Measurements from ENCODE around the gene ANTXRL.
"Not testable (repeated sequence)": the region's sequence is repeated elsewhere in the genome, so short reads cannot be mapped to it uniquely, and the experiment has no call there.

The ANTXRL gene

DNA sequence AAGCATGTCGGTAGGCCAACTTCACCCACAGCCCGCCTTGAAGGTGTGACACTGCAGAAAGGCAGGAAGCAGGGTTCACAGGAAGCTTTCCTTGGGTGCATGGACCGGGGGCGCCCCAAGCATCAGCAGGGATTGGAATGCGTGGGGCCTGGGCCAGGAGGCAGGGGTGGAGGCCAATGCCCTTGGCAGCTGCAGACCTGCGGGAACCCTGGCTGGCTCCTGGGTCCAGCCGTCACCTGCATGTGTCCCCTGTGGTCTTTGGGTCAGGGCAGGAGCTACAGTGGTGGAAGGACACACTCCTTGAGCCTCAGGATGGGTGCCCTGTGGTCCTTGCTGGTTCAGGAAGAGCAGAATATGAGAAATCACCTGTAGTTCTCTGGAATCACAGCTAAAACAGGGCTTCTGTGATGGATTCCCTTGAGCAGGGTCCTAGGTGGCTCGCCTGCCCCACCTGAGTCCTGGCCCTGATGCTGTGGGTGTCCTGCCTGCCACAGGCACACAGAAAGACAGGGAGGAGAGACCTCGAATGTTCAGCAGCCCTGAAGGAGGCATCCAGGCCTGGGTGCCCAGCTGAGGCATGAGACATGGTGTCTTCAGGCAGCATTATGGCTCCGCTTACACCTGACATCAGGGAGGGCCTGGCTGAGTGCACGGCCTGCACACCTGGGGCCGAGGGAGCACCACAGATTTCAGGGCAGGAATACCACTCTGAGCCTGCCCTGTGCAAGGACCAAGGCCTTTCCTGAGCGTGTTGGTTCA lies 15.1 kb downstream of the ANTXRL start:
- Histone ChIP-seq H3K4me3 (ENCODE audit: low read depth, low read length) (no peak overlapping the region), H3K27me3 (ENCODE audit: insufficient read depth, low read depth, severe bottlenecking) (no peaks in the 10 kb centered on the region), H3K36me3 (no peaks in the 10 kb centered on the region), H3K9me3 (ENCODE audit: severe bottlenecking) (no peaks in the 10 kb centered on the region), H3K27ac (no peak overlapping the region)
- no peak for DNase-seq
- TF ChIP-seq, protein P1, sequence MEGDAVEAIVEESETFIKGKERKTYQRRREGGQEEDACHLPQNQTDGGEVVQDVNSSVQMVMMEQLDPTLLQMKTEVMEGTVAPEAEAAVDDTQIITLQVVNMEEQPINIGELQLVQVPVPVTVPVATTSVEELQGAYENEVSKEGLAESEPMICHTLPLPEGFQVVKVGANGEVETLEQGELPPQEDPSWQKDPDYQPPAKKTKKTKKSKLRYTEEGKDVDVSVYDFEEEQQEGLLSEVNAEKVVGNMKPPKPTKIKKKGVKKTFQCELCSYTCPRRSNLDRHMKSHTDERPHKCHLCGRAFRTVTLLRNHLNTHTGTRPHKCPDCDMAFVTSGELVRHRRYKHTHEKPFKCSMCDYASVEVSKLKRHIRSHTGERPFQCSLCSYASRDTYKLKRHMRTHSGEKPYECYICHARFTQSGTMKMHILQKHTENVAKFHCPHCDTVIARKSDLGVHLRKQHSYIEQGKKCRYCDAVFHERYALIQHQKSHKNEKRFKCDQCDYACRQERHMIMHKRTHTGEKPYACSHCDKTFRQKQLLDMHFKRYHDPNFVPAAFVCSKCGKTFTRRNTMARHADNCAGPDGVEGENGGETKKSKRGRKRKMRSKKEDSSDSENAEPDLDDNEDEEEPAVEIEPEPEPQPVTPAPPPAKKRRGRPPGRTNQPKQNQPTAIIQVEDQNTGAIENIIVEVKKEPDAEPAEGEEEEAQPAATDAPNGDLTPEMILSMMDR (IDR thresholded peaks at IDR 0.05; ENCODE audit: low read depth, low read length): no peak

- DNase-seq; H3K27me3 ChIP-seq (ENCODE audit: insufficient read depth, low read depth, severe bottlenecking); H3K4me3 ChIP-seq (ENCODE audit: low read depth, low read length); H3K9me3 ChIP-seq (ENCODE audit: severe bottlenecking); H3K27ac ChIP-seq; H3K36me3 ChIP-seq: not testable (repeated sequence)
Observed at GRCh38 chr10:46302765-46303352, 16.1 kb downstream of the ANTXRL start.

GRCh38 chr10:46304062-46304461 lies 17.3 kb downstream of the ANTXRL start:
- no peak overlapping the region for H3K4me3 ChIP-seq (ENCODE audit: low read depth, low read length)
- TF ChIP-seq, protein P1 (IDR thresholded peaks at IDR 0.05; ENCODE audit: low read depth, low read length): no peak

GRCh38 chr10:46304671-46305070 lies 17.9 kb downstream of the ANTXRL start:
- H3K36me3 ChIP-seq; H3K27me3 ChIP-seq (ENCODE audit: insufficient read depth, low read depth, severe bottlenecking); H3K27ac ChIP-seq; H3K9me3 ChIP-seq (ENCODE audit: severe bottlenecking); H3K4me3 ChIP-seq (ENCODE audit: low read depth, low read length); DNase-seq: not testable (repeated sequence)

More at GRCh38 chr10:46304062-46304461, 17.3 kb downstream of the ANTXRL start:
- H3K9me3 ChIP-seq (ENCODE audit: severe bottlenecking): no peaks in the 10 kb centered on the region
- DNase-seq: no peak
- no peaks in the 10 kb centered on the region for H3K27me3 ChIP-seq (ENCODE audit: insufficient read depth, low read depth, severe bottlenecking)
- no peaks in the 10 kb centered on the region for H3K36me3 ChIP-seq
- no peak overlapping the region for H3K27ac ChIP-seq

- TF ChIP-seq, protein P1 (IDR thresholded peaks at IDR 0.05; ENCODE audit: low read depth, low read length): no peak
- H3K36me3 ChIP-seq: no peaks in the 10 kb centered on the region
- H3K9me3 ChIP-seq (ENCODE audit: severe bottlenecking): no peaks in the 10 kb centered on the region
- no peak overlapping the region for H3K4me3 ChIP-seq (ENCODE audit: low read depth, low read length)
- no peak for DNase-seq
- no peak overlapping the region for H3K27ac ChIP-seq
- H3K27me3 ChIP-seq (ENCODE audit: insufficient read depth, low read depth, severe bottlenecking): no peaks in the 10 kb centered on the region
Observed at GRCh38 chr10:46305079-46305818, 18.5 kb downstream of the ANTXRL start.

DNA sequence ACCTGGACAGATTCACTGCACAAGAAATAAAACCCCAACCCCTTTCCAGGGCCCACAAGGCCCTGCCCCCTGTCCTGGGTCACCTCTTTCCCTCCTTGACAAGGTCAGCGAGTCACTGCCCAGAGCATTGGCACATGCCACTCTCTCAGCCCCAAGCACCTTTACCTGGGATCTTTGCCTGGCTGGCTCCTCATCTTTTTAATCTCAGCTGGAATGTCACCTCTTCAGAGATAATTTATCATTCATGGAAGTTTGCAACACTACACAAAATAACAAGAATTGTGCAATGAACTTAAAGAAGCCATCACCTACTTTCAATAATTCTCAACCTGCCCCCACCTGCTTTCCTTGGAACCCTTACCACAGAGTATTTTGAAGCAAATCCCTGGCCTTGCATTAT lies 19.2 kb downstream of the ANTXRL start:
- H3K36me3 ChIP-seq: no peaks in the 10 kb centered on the region
- TF ChIP-seq, protein P1 (IDR thresholded peaks at IDR 0.05; ENCODE audit: low read depth, low read length): no peak
- no peak overlapping the region for H3K27ac ChIP-seq
- H3K9me3 ChIP-seq (ENCODE audit: severe bottlenecking): no peaks in the 10 kb centered on the region
- no peaks in the 10 kb centered on the region for H3K27me3 ChIP-seq (ENCODE audit: insufficient read depth, low read depth, severe bottlenecking)
- DNase-seq: no peak
- H3K4me3 ChIP-seq (ENCODE audit: low read depth, low read length): no peak overlapping the region
